HG03354 (cell line): ENCODE measurements around the gene PRR3.
A peak's percentile ranks its signal among the peaks of the same experiment; 100 is the strongest.

Source experiments
- ATAC-seq: cut with Tn5 transposase; IDR thresholded peaks from one replicate; pipeline ENCODE4 v1.9.1; 2021; ENCODE audit warnings: mild to moderate bottlenecking; ENCODE audit not compliant: unreplicated experiment, poor library complexity, severe bottlenecking

PRR3 gene

GRCh38 chr6:30533460-30534294, 23.4 kb upstream of the PRR3 start:
- no peak for ATAC-seq

- ATAC-seq: no peak
Observed at GRCh38 chr6:30537931-30538330, 19.2 kb upstream of the PRR3 start.

GRCh38 chr6:30541515-30542403, 15.3 kb upstream of the PRR3 start:
- ATAC-seq: peak; percentile 56

GRCh38 chr6:30542404-30542725, 14.7 kb upstream of the PRR3 start:
- ATAC-seq: no peak

GRCh38 chr6:30542915-30543314, 14.2 kb upstream of the PRR3 start:
- ATAC-seq: no peak

- ATAC-seq: no peak
Observed at GRCh38 chr6:30543821-30544220, 13.3 kb upstream of the PRR3 start.

- no peak for ATAC-seq
Observed at GRCh38 chr6:30544666-30545272, 12.3 kb upstream of the PRR3 start.

GRCh38 chr6:30547454-30547853, 9.6 kb upstream of the PRR3 start:
- no peak for ATAC-seq

- ATAC-seq: no peak
Observed at GRCh38 chr6:30548375-30548774, 8.7 kb upstream of the PRR3 start.

GRCh38 chr6:30554404-30554803, 2.7 kb upstream of the PRR3 start:
- no peak for ATAC-seq

GRCh38 chr6:30554962-30555815, 1.9 kb upstream of the PRR3 start:
- ATAC-seq: no peak

- no peak for ATAC-seq
Observed at GRCh38 chr6:30555816-30556065, 1.4 kb upstream of the PRR3 start.

- ATAC-seq: peak; percentile 85
Observed at GRCh38 chr6:30556066-30556905, 809 bp upstream of the PRR3 start, which contains the start of gene GNL1. Gene GNL1 (minus strand): TSS chr6:30556489. CDS start chr6:30556203, 286 bp downstream.

GRCh38 chr6:30557683-30557981, 537 bp downstream of the PRR3 start:
- ATAC-seq: no peak

- no peak for ATAC-seq
Observed at GRCh38 chr6:30560930-30561329, 3.8 kb downstream of the PRR3 start.

GRCh38 chr6:30562470-30563425, 5.7 kb downstream of the PRR3 start:
- ATAC-seq: no peak

- ATAC-seq: no peak
Observed at GRCh38 chr6:30564114-30564513, 7.0 kb downstream of the PRR3 start.

- ATAC-seq: no peak
Observed at GRCh38 chr6:30565772-30566171, 8.7 kb downstream of the PRR3 start.
